HepG2 (cell line): ENCODE data around the gene CAMTA2. TPM values are rescaled to one million over a fixed set of nuclear protein-coding genes. Genes with fewer than 3 reads are reported as not detected.

Source experiments
- ARHGAP35 ChIP-seq: sonication (generic); formaldehyde crosslinking; IDR thresholded peaks from 2 replicates; pipeline ENCODE4 v1.9.0; 2022; ENCODE audit warnings: mild to moderate bottlenecking, inconsistent platforms, moderate library complexity, missing genetic modification reagents, borderline replicate concordance
- ARID5B ChIP-seq: IDR thresholded peaks from 2 replicates; pipeline ENCODE4 v1.4.0; 2020; ENCODE audit warnings: mild to moderate bottlenecking, missing genetic modification reagents
- CREM ChIP-seq, 2 experiments: sonication (generic) in 1 of 2; formaldehyde crosslinking in 1 of 2; IDR thresholded peaks; 2 replicates each; pipeline versions ENCODE4 v1.4.0 to v1.6.1; 2016 to 2020; ENCODE audit warnings: antibody characterized with exemption in 1 of 2, mild to moderate bottlenecking in 1 of 2, missing genetic modification reagents in 1 of 2
- EHMT2 ChIP-seq: fragments of 200-600 bp; sonication (generic); IDR thresholded peaks from 2 replicates; pipeline ENCODE4 v1.7.0; 2017; ENCODE audit warnings: antibody characterized with exemption, low read depth, low read length, borderline replicate concordance
- EZH2 ChIP-seq: conservative IDR thresholded peaks from 2 replicates; pipeline ENCODE4 v1.6.1; 2012; ENCODE audit warnings: mild to moderate bottlenecking, low read depth, low read length, moderate library complexity
- FOXJ3 ChIP-seq: sonication (generic); formaldehyde crosslinking; IDR thresholded peaks from 2 replicates; pipeline ENCODE4 v1.4.0; 2020; ENCODE audit warnings: missing genetic modification reagents, mild to moderate bottlenecking, borderline replicate concordance
- HDAC1 ChIP-seq: sonication (generic); formaldehyde crosslinking; IDR thresholded peaks from 2 replicates; pipeline ENCODE4 v1.5.1; 2020; ENCODE audit warnings: mild to moderate bottlenecking, missing genetic modification reagents
- HOXD1 ChIP-seq: sonication (generic); formaldehyde crosslinking; IDR thresholded peaks from 2 replicates; pipeline ENCODE4 v1.5.0; 2020; ENCODE audit warnings: missing genetic modification reagents
- KLF15 ChIP-seq: sonication (generic); formaldehyde crosslinking; IDR thresholded peaks from 2 replicates; pipeline ENCODE4 v1.8.1; 2023; ENCODE audit warnings: borderline replicate concordance, mild to moderate bottlenecking, inconsistent platforms, missing genetic modification reagents, mixed read lengths
- RNF2 ChIP-seq: fragments of 450-650 bp; conservative IDR thresholded peaks from 2 replicates; pipeline ENCODE4 v1.6.1; 2016; ENCODE audit warnings: low read depth
- RORA ChIP-seq: sonication (generic); formaldehyde crosslinking; IDR thresholded peaks from 2 replicates; pipeline ENCODE4 v1.5.0; 2020; ENCODE audit warnings: mild to moderate bottlenecking, missing genetic modification reagents, moderate library complexity
- ZBTB34 ChIP-seq: sonication (generic); formaldehyde crosslinking; IDR thresholded peaks from 2 replicates; pipeline ENCODE4 v1.8.0; 2022; ENCODE audit warnings: mild to moderate bottlenecking, missing genetic modification reagents
- ZNF121 ChIP-seq: sonication (generic); formaldehyde crosslinking; IDR thresholded peaks from 2 replicates; pipeline ENCODE4 v1.5.0; 2020; ENCODE audit warnings: mild to moderate bottlenecking, missing genetic modification reagents
- ZNF235 ChIP-seq: sonication (generic); formaldehyde crosslinking; IDR thresholded peaks from 2 replicates; pipeline ENCODE4 v1.8.1; 2023; ENCODE audit warnings: mild to moderate bottlenecking, missing genetic modification reagents, borderline replicate concordance
- ZNF256 ChIP-seq: sonication (generic); formaldehyde crosslinking; conservative IDR thresholded peaks from 2 replicates; pipeline ENCODE4 v1.4.0; 2020; ENCODE audit warnings: missing genetic modification reagents
- ZNF331 ChIP-seq: sonication (generic); formaldehyde crosslinking; IDR thresholded peaks from 2 replicates; pipeline ENCODE4 v1.4.0; 2020; ENCODE audit warnings: missing genetic modification reagents
- ZNF335 ChIP-seq: sonication (generic); formaldehyde crosslinking; IDR thresholded peaks from 2 replicates; pipeline ENCODE4 v1.4.0; 2020; ENCODE audit warnings: missing genetic modification reagents
- ZNF431 ChIP-seq: sonication (generic); formaldehyde crosslinking; IDR thresholded peaks from 2 replicates; pipeline ENCODE4 v1.9.0; 2022; ENCODE audit warnings: missing genetic modification reagents, low read depth, mild to moderate bottlenecking, borderline replicate concordance
- ZNF510 ChIP-seq: sonication (generic); formaldehyde crosslinking; IDR thresholded peaks from 2 replicates; pipeline ENCODE4 v1.4.0; 2020; ENCODE audit warnings: low read depth, mild to moderate bottlenecking, missing genetic modification reagents
- ZNF550 ChIP-seq: sonication (generic); formaldehyde crosslinking; IDR thresholded peaks from 2 replicates; pipeline ENCODE4 v1.4.0; 2020; ENCODE audit warnings: mild to moderate bottlenecking, missing genetic modification reagents, borderline replicate concordance
- ZNF670 ChIP-seq: sonication (generic); formaldehyde crosslinking; IDR thresholded peaks from 2 replicates; pipeline ENCODE4 v1.8.0; 2022; ENCODE audit warnings: mild to moderate bottlenecking, missing genetic modification reagents, borderline replicate concordance
- ZNF883 ChIP-seq: sonication (generic); formaldehyde crosslinking; IDR thresholded peaks from 2 replicates; pipeline ENCODE4 v1.5.1; 2020; ENCODE audit warnings: mild to moderate bottlenecking, missing genetic modification reagents; ENCODE audit errors: not compliant biosample characterization
- polyA plus RNA-seq, 8 experiments: library from polyadenylated mRNA; depleted of rRNA in 3 of 8; stranded (reverse) in 7 of 8; unstranded in 1 of 8; fragments of >200 nt; fragmentation: Illumina TruSeq in 4 of 8; extraction: Trizol in 4 of 8; gene quantifications; 2 replicates each; pipeline versions ENCODE4 v1.2.1 to v1.2.3, GENCODE V29; 2011 to 2016; ENCODE audit warnings: low read depth in 4 of 8, missing spikeins in 1 of 8, mixed read lengths in 1 of 8; ENCODE audit not compliant: insufficient read depth in 1 of 8
- total RNA-seq, 5 experiments: library from RNA; depleted of rRNA; stranded (reverse); fragments of >200 nt; fragmentation: Illumina TruSeq; extraction: Trizol; gene quantifications; 2 replicates each; pipeline ENCODE4 v1.2.3, GENCODE V29; 2016; ENCODE audit warnings: low read depth in 1 of 5
- TF ChIP-seq, protein P1 (sequence below): sonication (generic); formaldehyde crosslinking; conservative IDR thresholded peaks from 2 replicates; pipeline ENCODE4 v1.4.0; 2020; ENCODE audit warnings: missing genetic modification reagents

Gene CAMTA2
- total and polyA plus RNA-seq, 2 of the 13 experiments (the other 11 are each of a cell fraction or from before 2014, with no cell fraction given): 4.1 to 7.1 TPM

GRCh38 chr17:4949321-4950074 is 38.0 kb downstream of the CAMTA2 start (continued):
- TF ChIP-seq ARID5B (CRISPR knock-in tag) (peak; percentile 75), ZNF235 (CRISPR knock-in tag) (no peak; the same call in 1 of the 2 replicates), ARHGAP35 (CRISPR knock-in tag) (no peak), ZNF331 (CRISPR knock-in tag) (no peak), ZNF121 (CRISPR knock-in tag) (no peak), KLF15 (no peak; the same call in 1 of the 2 replicates), HDAC1 (CRISPR knock-in tag) (0 out of 2 replicates have a peak, but pooled peaks have one; percentile 50), ZNF431 (CRISPR knock-in tag) (no peak), RORA (CRISPR knock-in tag) (no peak), ZNF670 (CRISPR knock-in tag) (no peak), ZNF883 (CRISPR knock-in tag) (no peak), ZNF550 (no peak), EZH2 (no peak), ZNF510 (no peak), ZNF256 (no peak), EHMT2 (no peak), ZNF335 (CRISPR knock-in tag) (no peak), CREM (IDR thresholded peaks at IDR 0.05) (no peak), CREM (CRISPR knock-in tag; IDR thresholded peaks at IDR 0.05) (no peak), FOXJ3 (CRISPR knock-in tag) (no peak), RNF2 (peak; percentile 54; the same call in 1 of the 2 replicates), HOXD1 (peak; percentile 75), ZBTB34 (CRISPR knock-in tag) (no peak)
- TF ChIP-seq, protein P1, sequence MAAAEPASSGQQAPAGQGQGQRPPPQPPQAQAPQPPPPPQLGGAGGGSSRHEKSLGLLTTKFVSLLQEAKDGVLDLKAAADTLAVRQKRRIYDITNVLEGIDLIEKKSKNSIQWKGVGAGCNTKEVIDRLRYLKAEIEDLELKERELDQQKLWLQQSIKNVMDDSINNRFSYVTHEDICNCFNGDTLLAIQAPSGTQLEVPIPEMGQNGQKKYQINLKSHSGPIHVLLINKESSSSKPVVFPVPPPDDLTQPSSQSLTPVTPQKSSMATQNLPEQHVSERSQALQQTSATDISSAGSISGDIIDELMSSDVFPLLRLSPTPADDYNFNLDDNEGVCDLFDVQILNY (CRISPR knock-in tag): peak; percentile 14; the same call in 1 of the 2 replicates
